HL-60 (cell line): ENCODE data around the gene FAM89B.

ENCODE experiments used
- DNase-seq, 2 experiments: peaks; one replicate each; pipeline ENCODE4 v3.0.0-alpha.2; 2010 to 2020; ENCODE audit warnings: low read depth in 1 of 2, low spot score in 1 of 2
- H3K27ac ChIP-seq: fragments of 250-450 bp; sonication (Bioruptor Pico); replicated peaks from 2 replicates; pipeline ENCODE4 v1.5.1; 2020; ENCODE audit warnings: mild to moderate bottlenecking, moderate library complexity
- H3K27me3 ChIP-seq: fragments of 250-450 bp; sonication (Bioruptor Pico); 2 replicates; pipeline ENCODE4 v1.5.1; 2021; ENCODE audit warnings: mild to moderate bottlenecking, moderate library complexity; ENCODE audit not compliant: insufficient read depth, poor library complexity, severe bottlenecking
- H3K4me3 ChIP-seq: replicated peaks from 2 replicates; pipeline ENCODE4 v1.5.1; 2011; ENCODE audit warnings: mild to moderate bottlenecking, control low read depth, low read length; ENCODE audit not compliant: insufficient read depth
- CTCF ChIP-seq: IDR thresholded peaks from one replicate; pipeline ENCODE4 v1.5.1; 2011; ENCODE audit warnings: low read length, control low read depth, inconsistent platforms; ENCODE audit not compliant: insufficient read depth
- GABPA ChIP-seq: IDR thresholded peaks from 2 replicates; pipeline ENCODE4 v1.6.1; 2012; ENCODE audit warnings: low read depth
- POLR2AphosphoS5 ChIP-seq: IDR thresholded peaks from 2 replicates; pipeline ENCODE4 v1.6.1; 2012; ENCODE audit warnings: low read depth
- SPI1 ChIP-seq: IDR thresholded peaks from 2 replicates; pipeline ENCODE4 v1.6.1; 2012; ENCODE audit warnings: low read depth, mild to moderate bottlenecking, borderline replicate concordance
- TF ChIP-seq, protein P1 (sequence below): IDR thresholded peaks from 2 replicates; pipeline ENCODE4 v1.6.1; 2012; ENCODE audit warnings: low read depth; ENCODE audit not compliant: insufficient replicate concordance

FAM89B gene

GRCh38 chr11:65615950-65616574, 43.7 kb downstream of the FAM89B start:
- H3K4me3 ChIP-seq: peak overlapping the region; percentile 97
- H3K27me3 ChIP-seq: no peaks in the 10 kb centered on the region
- H3K27ac ChIP-seq: peak overlapping the region; percentile 89
- DNase-seq: peak; percentile 42 to 67
- TF ChIP-seq, protein P1, sequence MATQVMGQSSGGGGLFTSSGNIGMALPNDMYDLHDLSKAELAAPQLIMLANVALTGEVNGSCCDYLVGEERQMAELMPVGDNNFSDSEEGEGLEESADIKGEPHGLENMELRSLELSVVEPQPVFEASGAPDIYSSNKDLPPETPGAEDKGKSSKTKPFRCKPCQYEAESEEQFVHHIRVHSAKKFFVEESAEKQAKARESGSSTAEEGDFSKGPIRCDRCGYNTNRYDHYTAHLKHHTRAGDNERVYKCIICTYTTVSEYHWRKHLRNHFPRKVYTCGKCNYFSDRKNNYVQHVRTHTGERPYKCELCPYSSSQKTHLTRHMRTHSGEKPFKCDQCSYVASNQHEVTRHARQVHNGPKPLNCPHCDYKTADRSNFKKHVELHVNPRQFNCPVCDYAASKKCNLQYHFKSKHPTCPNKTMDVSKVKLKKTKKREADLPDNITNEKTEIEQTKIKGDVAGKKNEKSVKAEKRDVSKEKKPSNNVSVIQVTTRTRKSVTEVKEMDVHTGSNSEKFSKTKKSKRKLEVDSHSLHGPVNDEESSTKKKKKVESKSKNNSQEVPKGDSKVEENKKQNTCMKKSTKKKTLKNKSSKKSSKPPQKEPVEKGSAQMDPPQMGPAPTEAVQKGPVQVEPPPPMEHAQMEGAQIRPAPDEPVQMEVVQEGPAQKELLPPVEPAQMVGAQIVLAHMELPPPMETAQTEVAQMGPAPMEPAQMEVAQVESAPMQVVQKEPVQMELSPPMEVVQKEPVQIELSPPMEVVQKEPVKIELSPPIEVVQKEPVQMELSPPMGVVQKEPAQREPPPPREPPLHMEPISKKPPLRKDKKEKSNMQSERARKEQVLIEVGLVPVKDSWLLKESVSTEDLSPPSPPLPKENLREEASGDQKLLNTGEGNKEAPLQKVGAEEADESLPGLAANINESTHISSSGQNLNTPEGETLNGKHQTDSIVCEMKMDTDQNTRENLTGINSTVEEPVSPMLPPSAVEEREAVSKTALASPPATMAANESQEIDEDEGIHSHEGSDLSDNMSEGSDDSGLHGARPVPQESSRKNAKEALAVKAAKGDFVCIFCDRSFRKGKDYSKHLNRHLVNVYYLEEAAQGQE: no peak
- TF ChIP-seq GABPA (no peak), POLR2AphosphoS5 (no peak)

GRCh38 chr11:65616575-65617001, 44.2 kb downstream of the FAM89B start:
- no peak for TF ChIP-seq SPI1
- TF ChIP-seq CTCF: no peak
- no peak for TF ChIP-seq GABPA
- TF ChIP-seq, protein P1: no peak
- TF ChIP-seq POLR2AphosphoS5: no peak
- Histone ChIP-seq H3K27ac (peak overlapping the region; percentile 54), H3K27me3 (no peaks in the 10 kb centered on the region), H3K4me3 (peak overlapping the region; percentile 97)
- no peak for DNase-seq

DNA sequence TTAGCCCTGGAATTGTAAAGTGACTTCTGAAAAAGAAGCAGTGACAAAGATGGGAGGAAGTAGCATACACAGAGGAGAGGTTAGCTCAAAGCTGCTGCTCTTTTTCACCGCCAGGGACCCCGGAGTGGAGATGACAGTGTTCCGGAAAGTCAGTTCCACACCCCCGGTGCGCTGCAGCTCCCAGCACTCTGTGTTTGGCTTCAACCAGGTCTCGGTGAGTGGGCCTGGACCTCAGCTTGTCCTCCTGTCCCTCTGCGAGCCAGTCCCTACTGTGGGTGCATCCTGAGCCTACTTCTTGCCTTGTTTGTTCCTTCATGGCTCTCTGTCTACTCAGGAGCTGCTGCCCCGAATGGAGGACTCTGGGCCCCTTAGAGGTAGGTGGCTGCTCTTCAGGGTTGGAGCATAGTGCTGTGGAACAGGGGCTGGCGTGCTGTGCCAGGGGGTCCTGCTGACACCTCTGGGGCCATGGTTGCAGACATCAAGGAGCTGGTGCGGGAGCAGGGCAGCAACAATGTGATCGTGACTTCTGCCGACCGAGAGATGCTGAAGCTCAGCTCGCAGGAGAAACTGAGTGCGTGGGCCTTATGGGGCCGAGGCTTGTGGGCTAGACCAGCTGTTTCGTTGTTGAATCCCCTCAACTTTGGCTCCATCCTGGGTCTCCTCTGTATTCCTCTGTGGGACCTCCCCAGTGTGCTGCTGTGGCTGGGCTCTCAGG, 45.0 kb downstream of the FAM89B start:
- no peak overlapping the region for H3K27ac ChIP-seq
- TF ChIP-seq POLR2AphosphoS5 (no peak), SPI1 (no peak), GABPA (no peak), CTCF (no peak)
- TF ChIP-seq, protein P1: no peak
- no peaks in the 10 kb centered on the region for H3K27me3 ChIP-seq
- DNase-seq: no peak
- H3K4me3 ChIP-seq: peak overlapping the region; percentile 97
